HFFc6 (cell line): ENCODE results near the gene ZNF25. TPM values are rescaled to one million over a fixed set of nuclear protein-coding genes. Genes with fewer than 3 reads are reported as not detected.
"Not testable (repeated sequence)": the region's sequence is repeated elsewhere in the genome, so short reads cannot be mapped to it uniquely, and the experiment has no call there.

Experiments used
- DNase-seq: peaks from one replicate; pipeline ENCODE4 v3.0.0-alpha.2; 2018
- H3K27ac Mint-ChIP-seq: 2 replicates; pipeline ENCODE4 v1.8.0; 2020; ENCODE audit warnings: mild to moderate bottlenecking, mixed read lengths
- H3K27me3 Mint-ChIP-seq: 2 replicates; pipeline ENCODE4 v1.8.0; 2021; ENCODE audit warnings: mild to moderate bottlenecking, moderate library complexity, mixed read lengths; ENCODE audit not compliant: insufficient read depth
- H3K36me3 Mint-ChIP-seq: 2 replicates; pipeline ENCODE4 v1.8.0; 2021; ENCODE audit warnings: low read depth, mixed read lengths
- H3K4me1 Mint-ChIP-seq: 2 replicates; pipeline ENCODE4 v1.8.0; 2020; ENCODE audit warnings: low read depth, mixed read lengths
- H3K4me3 Mint-ChIP-seq: 2 replicates; pipeline ENCODE4 v1.8.0; 2020; ENCODE audit warnings: mild to moderate bottlenecking, moderate library complexity, mixed read lengths
- H3K9me3 Mint-ChIP-seq: 2 replicates; pipeline ENCODE4 v1.8.0; 2020; ENCODE audit warnings: mild to moderate bottlenecking, mixed read lengths
- CTCF ChIP-seq: fragments of 200-600 bp; sonication (generic); IDR thresholded peaks from 2 replicates; pipeline ENCODE4 v1.5.0; 2021; ENCODE audit warnings: antibody characterized with exemption, mild to moderate bottlenecking
- total RNA-seq, 6 experiments: library from RNA; stranded (reverse); fragmentation: NEBNext Ultra II Directional; extraction: Animal tissue kit (Norgen Biotek cat#: 25700); gene quantifications; 2 replicates in 1 of 6; 3 replicates in 5 of 6; pipeline ENCODE4 v1.2.3, GENCODE V29; 2021

The ZNF25 gene
- total RNA-seq, 6 experiments from 2014 or later = 6.2 to 7.2 (median 6.9) TPM

- TF ChIP-seq CTCF = no peak
- DNase-seq = no peak
- Mint-ChIP-seq H3K36me3 (peaks cover 29% of the 10 kb centered on the region), H3K27ac (no peak overlapping the region), H3K9me3 (peaks cover 4% of the 10 kb centered on the region), H3K4me3 (no peak overlapping the region), H3K4me1 (peaks cover 2% of the 10 kb centered on the region; the same call in 1 of the 2 replicates), H3K27me3 (no peaks in the 10 kb centered on the region; the same call in 1 of the 2 replicates)
Observed at GRCh38 chr10:37947526-37947925, 28.9 kb downstream of the ZNF25 start.

- H3K4me1 Mint-ChIP-seq = no peaks in the 10 kb centered on the region
- 0 out of 2 replicates have a peak, but pooled peaks have one; percentile 18 for TF ChIP-seq CTCF
Observed at GRCh38 chr10:37937864-37938263, 38.6 kb downstream of the ZNF25 start.

GRCh38 chr10:37934791-37935190 is 41.7 kb downstream of the ZNF25 start:
- DNase-seq = no peak
- no peaks in the 10 kb centered on the region for H3K9me3 Mint-ChIP-seq
- TF ChIP-seq CTCF = no peak
- no peak overlapping the region for H3K27ac Mint-ChIP-seq
- no peaks in the 10 kb centered on the region for H3K36me3 Mint-ChIP-seq
- H3K4me3 Mint-ChIP-seq = no peak overlapping the region
- no peaks in the 10 kb centered on the region for H3K4me1 Mint-ChIP-seq
- H3K27me3 Mint-ChIP-seq = peaks cover 1% of the 10 kb centered on the region

More at GRCh38 chr10:37937864-37938263, 38.6 kb downstream of the ZNF25 start:
- no peak for DNase-seq
- no peaks in the 10 kb centered on the region for H3K9me3 Mint-ChIP-seq
- no peak overlapping the region for H3K27ac Mint-ChIP-seq
- peaks cover 1% of the 10 kb centered on the region for H3K27me3 Mint-ChIP-seq
- no peak overlapping the region for H3K4me3 Mint-ChIP-seq
- H3K36me3 Mint-ChIP-seq = no peaks in the 10 kb centered on the region

GRCh38 chr10:37930423-37930822 is 46.0 kb downstream of the ZNF25 start:
- H3K27me3 Mint-ChIP-seq = no peaks in the 10 kb centered on the region; the same call in 1 of the 2 replicates
- H3K36me3 Mint-ChIP-seq = no peaks in the 10 kb centered on the region
- DNase-seq = no peak
- H3K4me1 Mint-ChIP-seq = no peaks in the 10 kb centered on the region
- H3K27ac Mint-ChIP-seq = no peak overlapping the region
- no peak overlapping the region for H3K4me3 Mint-ChIP-seq
- H3K9me3 Mint-ChIP-seq = no peaks in the 10 kb centered on the region
- TF ChIP-seq CTCF = no peak

- H3K4me1 Mint-ChIP-seq, H3K27me3 Mint-ChIP-seq, H3K4me3 Mint-ChIP-seq, H3K27ac Mint-ChIP-seq, DNase-seq, H3K36me3 Mint-ChIP-seq, H3K9me3 Mint-ChIP-seq: not testable (repeated sequence)
Observed at GRCh38 chr10:37908165-37908564, 68.3 kb downstream of the ZNF25 start.

- DNase-seq = no peak
- no peak overlapping the region for H3K4me3 Mint-ChIP-seq
- H3K27ac Mint-ChIP-seq = no peak overlapping the region
- H3K9me3 Mint-ChIP-seq = no peaks in the 10 kb centered on the region; the same call in 1 of the 2 replicates
- no peak for TF ChIP-seq CTCF
- H3K27me3 Mint-ChIP-seq = peaks cover 2% of the 10 kb centered on the region; the same call in 1 of the 2 replicates
- no peaks in the 10 kb centered on the region for H3K4me1 Mint-ChIP-seq
- H3K36me3 Mint-ChIP-seq = no peaks in the 10 kb centered on the region
Observed at GRCh38 chr10:37906382-37906781, 70.1 kb downstream of the ZNF25 start.

Other genes with a start within 250 kb of the ZNF25 start
- 1 to 10 TPM; 3.9 to 6.3 (median 5.2) TPM for gene ZNF248, start 119.0 kb downstream of the ZNF25 start, total RNA-seq
- gene ZNF33A, start 34.0 kb upstream of the ZNF25 start, total RNA-seq = 10 to 100 TPM in 3 of 6 experiments, 1 to 10 TPM in 3; 9.5 to 12.7 (median 10.2) TPM
- 10 to 100 TPM in 4 of 6 experiments, 1 to 10 TPM in 2; 8.5 to 13.0 (median 11.9) TPM for gene ZNF37A, start 117.7 kb upstream of the ZNF25 start, total RNA-seq